PC-3 (cell line): Measurements from ENCODE around the gene ITGA1. TPM values are rescaled to one million over a fixed set of nuclear protein-coding genes. Genes with fewer than 3 reads are reported as not detected.

Source experiments
- ATAC-seq: fragments of 200-7000 bp; cut with Tn5 transposase; 2 replicates; pipeline ENCODE4 v1.9.1; 2020; ENCODE audit warnings: mild to moderate bottlenecking, moderate library complexity
- BruUV-seq: library from RNA; stranded (reverse); fragments of 400-500 nt; replicated peaks from 2 replicates; lab custom pipeline; 2021; lab: Mats Ljungman, UMichigan
- CTCF ChIA-PET: fragments of 300-600 bp; sonication (Branson Sonifier 250); formaldehyde crosslinking; loops from one replicate; lab custom pipeline; 2022; ENCODE audit warnings: antibody characterized with exemption; lab: Charles Lee
- POLR2A ChIA-PET: fragments of 300-600 bp; sonication (Branson Sonifier 250); formaldehyde crosslinking; loops from one replicate; lab custom pipeline; 2022; ENCODE audit warnings: antibody characterized with exemption; ENCODE audit not compliant: unreplicated experiment; lab: Charles Lee
- DNase-seq: peaks from one replicate; pipeline ENCODE4 v3.0.0-alpha.2; 2015
- H2AFZ ChIP-seq: fragments of 300-600 bp; sonication (generic); 2 replicates; pipeline ENCODE4 v1.6.0; 2016; ENCODE audit warnings: antibody characterized with exemption, low read length
- H3F3A ChIP-seq: fragments of 300-600 bp; sonication (generic); one replicate; pipeline ENCODE4 v1.6.0; 2017; ENCODE audit warnings: antibody characterized with exemption, low read length, control low read depth, mild to moderate bottlenecking; ENCODE audit not compliant: unreplicated experiment
- H3K27ac ChIP-seq: fragments of 300-600 bp; sonication (generic); 2 replicates; pipeline ENCODE4 v1.5.1; 2016; ENCODE audit warnings: mild to moderate bottlenecking, low read length
- H3K27me3 ChIP-seq: fragments of 300-600 bp; sonication (generic); 2 replicates; pipeline ENCODE4 v1.6.1; 2016; ENCODE audit warnings: low read length, mixed read lengths
- H3K36me3 ChIP-seq: fragments of 300-600 bp; sonication (generic); 2 replicates; pipeline ENCODE4 v1.6.1; 2016; ENCODE audit warnings: low read depth, mixed run types, low read length, mixed read lengths
- H3K4me1 ChIP-seq: fragments of 300-600 bp; sonication (generic); 2 replicates; pipeline ENCODE4 v1.5.1; 2016; ENCODE audit warnings: low read length; ENCODE audit not compliant: insufficient read depth
- H3K4me2 ChIP-seq: fragments of 300-600 bp; sonication (generic); 2 replicates; pipeline ENCODE4 v1.6.0; 2016; ENCODE audit warnings: low read length
- H3K4me3 ChIP-seq: fragments of 300-600 bp; sonication (generic); 2 replicates; pipeline ENCODE4 v1.5.1; 2016; ENCODE audit warnings: mild to moderate bottlenecking, low read length, mixed read lengths
- H3K79me2 ChIP-seq: fragments of 300-600 bp; sonication (generic); 2 replicates; pipeline ENCODE4 v1.6.1; 2017; ENCODE audit warnings: low read length, mixed read lengths
- H3K9ac ChIP-seq: fragments of 300-600 bp; sonication (generic); 2 replicates; pipeline ENCODE4 v1.6.0; 2016; ENCODE audit warnings: mild to moderate bottlenecking, low read length
- H3K9me2 ChIP-seq: fragments of 300-600 bp; sonication (generic); replicated peaks from 2 replicates; pipeline ENCODE4 v1.6.1; 2016; ENCODE audit warnings: mixed run types, low read length, mixed read lengths
- H3K9me3 ChIP-seq: fragments of 300-600 bp; sonication (generic); 2 replicates; pipeline ENCODE4 v1.6.1; 2016; ENCODE audit warnings: low read length, mixed read lengths
- H4K20me1 ChIP-seq: fragments of 300-600 bp; sonication (generic); 2 replicates; pipeline ENCODE4 v1.6.1; 2016; ENCODE audit warnings: low read length, mixed read lengths
- EZH2 ChIP-seq: fragments of 300-600 bp; sonication (generic); IDR thresholded peaks from one replicate; pipeline ENCODE4 v1.6.1; 2017; ENCODE audit warnings: antibody characterized with exemption, mild to moderate bottlenecking, low read length; ENCODE audit not compliant: unreplicated experiment
- EZH2phosphoT487 ChIP-seq: fragments of 300-600 bp; sonication (generic); IDR thresholded peaks from 2 replicates; pipeline ENCODE4 v1.6.1; 2018; ENCODE audit warnings: mild to moderate bottlenecking, antibody characterized with exemption, low read length, borderline replicate concordance
- intact Hi-C: fragments of 100-400 bp; cut with micrococcal nuclease; formaldehyde crosslinking; loops from 2 replicates; pipeline ENCODE4 v1.9.0; 2023
- total RNA-seq: library from RNA; depleted of rRNA; stranded (reverse); fragments of >200 nt; gene quantifications from 2 replicates; pipeline ENCODE4 v1.2.3, GENCODE V29; 2014
- TF ChIP-seq, protein P1 (sequence below): fragments of 300-600 bp; sonication (generic); conservative IDR thresholded peaks from 2 replicates; pipeline ENCODE4 v1.5.1; 2017; ENCODE audit warnings: antibody characterized with exemption, low read depth, mild to moderate bottlenecking, low read length

ITGA1 gene
- total RNA-seq, 1 experiment from 2014 or later = 4.7 TPM

GRCh38 chr5:52777186-52777585 lies 10.5 kb upstream of the ITGA1 start:
- TF ChIP-seq EZH2 (no peak), EZH2phosphoT487 (no peak)
- TF ChIP-seq, protein P1, sequence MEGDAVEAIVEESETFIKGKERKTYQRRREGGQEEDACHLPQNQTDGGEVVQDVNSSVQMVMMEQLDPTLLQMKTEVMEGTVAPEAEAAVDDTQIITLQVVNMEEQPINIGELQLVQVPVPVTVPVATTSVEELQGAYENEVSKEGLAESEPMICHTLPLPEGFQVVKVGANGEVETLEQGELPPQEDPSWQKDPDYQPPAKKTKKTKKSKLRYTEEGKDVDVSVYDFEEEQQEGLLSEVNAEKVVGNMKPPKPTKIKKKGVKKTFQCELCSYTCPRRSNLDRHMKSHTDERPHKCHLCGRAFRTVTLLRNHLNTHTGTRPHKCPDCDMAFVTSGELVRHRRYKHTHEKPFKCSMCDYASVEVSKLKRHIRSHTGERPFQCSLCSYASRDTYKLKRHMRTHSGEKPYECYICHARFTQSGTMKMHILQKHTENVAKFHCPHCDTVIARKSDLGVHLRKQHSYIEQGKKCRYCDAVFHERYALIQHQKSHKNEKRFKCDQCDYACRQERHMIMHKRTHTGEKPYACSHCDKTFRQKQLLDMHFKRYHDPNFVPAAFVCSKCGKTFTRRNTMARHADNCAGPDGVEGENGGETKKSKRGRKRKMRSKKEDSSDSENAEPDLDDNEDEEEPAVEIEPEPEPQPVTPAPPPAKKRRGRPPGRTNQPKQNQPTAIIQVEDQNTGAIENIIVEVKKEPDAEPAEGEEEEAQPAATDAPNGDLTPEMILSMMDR = no peak
- Histone ChIP-seq H3K9ac (no peak overlapping the region), H3K4me3 (no peak overlapping the region), H3K9me2 (no peaks in the 10 kb centered on the region), H3K36me3 (no peaks in the 10 kb centered on the region), H4K20me1 (no peaks in the 10 kb centered on the region), H3K79me2 (no peaks in the 10 kb centered on the region), H3K9me3 (no peaks in the 10 kb centered on the region), H3K27me3 (no peaks in the 10 kb centered on the region), H3F3A (no peaks in the 10 kb centered on the region), H2AFZ (no peak overlapping the region), H3K4me1 (no peaks in the 10 kb centered on the region), H3K4me2 (no peak overlapping the region), H3K27ac (no peak overlapping the region)
- intact Hi-C loops = no loop called here
- no TSS peak for BruUV-seq
- ATAC-seq (no peak), DNase-seq (no peak)
- ChIA-PET CTCF (no interaction called here), POLR2A (no interaction called here)

- Histone ChIP-seq H3K4me2 (no peak overlapping the region), H3K9me3 (no peaks in the 10 kb centered on the region), H3K79me2 (no peaks in the 10 kb centered on the region), H3F3A (no peaks in the 10 kb centered on the region), H3K27me3 (no peaks in the 10 kb centered on the region), H3K4me3 (no peak overlapping the region), H3K9ac (no peak overlapping the region), H3K36me3 (no peaks in the 10 kb centered on the region), H4K20me1 (no peaks in the 10 kb centered on the region), H3K9me2 (no peaks in the 10 kb centered on the region), H3K27ac (no peak overlapping the region), H3K4me1 (peaks cover 12% of the 10 kb centered on the region), H2AFZ (no peak overlapping the region)
- ChIA-PET POLR2A (no interaction called here), CTCF (no interaction called here)
- no peak for ATAC-seq
- intact Hi-C loops = no loop called here
- no peak for DNase-seq
- no TSS peak for BruUV-seq
- no peak for TF ChIP-seq EZH2
- TF ChIP-seq, protein P1 = no peak
- TF ChIP-seq EZH2phosphoT487 = no peak
Observed at GRCh38 chr5:52778781-52779180, 8.9 kb upstream of the ITGA1 start.

GRCh38 chr5:52779213-52779612 lies 8.5 kb upstream of the ITGA1 start:
- H3K9me3 ChIP-seq = no peaks in the 10 kb centered on the region
- CTCF ChIA-PET = no interaction called here
- POLR2A ChIA-PET = no interaction called here
- ATAC-seq (no peak), DNase-seq (no peak)
- intact Hi-C loops = no loop called here
- H3K9me2 ChIP-seq = no peaks in the 10 kb centered on the region
- no peaks in the 10 kb centered on the region for H3K27me3 ChIP-seq
- H3K9ac ChIP-seq = no peak overlapping the region
- no peaks in the 10 kb centered on the region for H3K79me2 ChIP-seq
- BruUV-seq = no TSS peak
- no peak overlapping the region for H3K4me2 ChIP-seq
- H3K4me3 ChIP-seq = no peak overlapping the region
- H3K4me1 ChIP-seq = peaks cover 17% of the 10 kb centered on the region
- no peak for TF ChIP-seq EZH2phosphoT487
- TF ChIP-seq, protein P1 = no peak
- TF ChIP-seq EZH2 = no peak
- no peaks in the 10 kb centered on the region for H4K20me1 ChIP-seq
- H3F3A ChIP-seq = no peaks in the 10 kb centered on the region
- H2AFZ ChIP-seq = no peak overlapping the region
- no peak overlapping the region for H3K27ac ChIP-seq
- H3K36me3 ChIP-seq = no peaks in the 10 kb centered on the region
